Urothelium cell line (cell line): ENCODE data around the gene MED23.
"Not testable (repeated sequence)": the region's sequence is repeated elsewhere in the genome, so short reads cannot be mapped to it uniquely, and the experiment has no call there.

ENCODE experiments used
- DNase-seq: peaks from one replicate; pipeline ENCODE4 v3.0.0; 2011; ENCODE audit warnings: low spot score, mixed read lengths
- FAIRE-seq: peaks from 2 replicates; lab custom pipeline; 2011; peaks lifted over from hg19 to GRCh38; lab: Jason Lieb, UNC

Gene MED23

GRCh38 chr6:131586543-131586942 is 41.5 kb downstream of the MED23 start:
- DNase-seq (no peak), FAIRE-seq (no peak)

- FAIRE-seq, result no peak
- DNase-seq, result no peak
Measured at GRCh38 chr6:131581523-131581922, 46.5 kb downstream of the MED23 start.

DNA sequence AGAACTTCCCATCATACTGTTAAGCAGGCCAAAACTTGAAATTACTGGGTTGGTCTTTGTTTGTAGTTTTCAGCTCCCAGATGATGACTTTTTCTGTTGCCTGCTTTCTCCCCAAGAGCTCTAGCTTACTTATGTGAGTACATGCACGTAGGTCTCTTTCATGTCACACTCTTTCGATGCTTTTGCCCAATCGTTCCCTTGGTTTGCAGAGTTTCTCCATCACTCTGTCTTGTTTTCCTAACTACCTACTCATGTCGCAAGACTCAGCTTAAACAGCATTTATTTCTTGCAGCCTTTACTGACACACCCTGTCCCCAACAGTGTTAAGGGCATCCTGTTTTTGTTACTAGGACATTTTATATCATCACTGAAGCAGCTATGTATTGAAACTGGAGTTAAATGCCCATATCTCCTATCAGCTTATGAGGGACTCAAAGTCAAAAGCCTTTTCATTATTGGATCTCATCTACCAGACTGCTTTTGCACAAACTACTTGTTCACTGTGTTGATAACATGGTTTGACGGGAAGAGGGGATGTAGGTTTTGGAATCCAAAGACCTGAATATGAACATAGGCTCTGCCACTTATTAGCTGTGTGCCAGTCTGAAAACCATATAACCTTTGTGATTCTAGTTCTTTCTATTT is 52.1 kb downstream of the MED23 start:
- FAIRE-seq (no peak), DNase-seq (no peak)

- DNase-seq (no peak), FAIRE-seq (no peak)
Measured at GRCh38 chr6:131574686-131575085, 53.4 kb downstream of the MED23 start.

- FAIRE-seq (no peak), DNase-seq (no peak)
Measured at GRCh38 chr6:131574133-131574532, 53.9 kb downstream of the MED23 start.

- DNase-seq (no peak), FAIRE-seq (no peak)
Measured at GRCh38 chr6:131572686-131573415, 55.2 kb downstream of the MED23 start, which contains the start of gene ARG1. Gene ARG1 (plus strand): TSS chr6:131573226. CDS start chr6:131573283, 57 bp downstream.

GRCh38 chr6:131568726-131569125 is 59.3 kb downstream of the MED23 start:
- DNase-seq, result no peak
- no peak for FAIRE-seq

GRCh38 chr6:131565056-131565455 is 63.0 kb downstream of the MED23 start:
- no peak for DNase-seq
- no peak for FAIRE-seq

DNA sequence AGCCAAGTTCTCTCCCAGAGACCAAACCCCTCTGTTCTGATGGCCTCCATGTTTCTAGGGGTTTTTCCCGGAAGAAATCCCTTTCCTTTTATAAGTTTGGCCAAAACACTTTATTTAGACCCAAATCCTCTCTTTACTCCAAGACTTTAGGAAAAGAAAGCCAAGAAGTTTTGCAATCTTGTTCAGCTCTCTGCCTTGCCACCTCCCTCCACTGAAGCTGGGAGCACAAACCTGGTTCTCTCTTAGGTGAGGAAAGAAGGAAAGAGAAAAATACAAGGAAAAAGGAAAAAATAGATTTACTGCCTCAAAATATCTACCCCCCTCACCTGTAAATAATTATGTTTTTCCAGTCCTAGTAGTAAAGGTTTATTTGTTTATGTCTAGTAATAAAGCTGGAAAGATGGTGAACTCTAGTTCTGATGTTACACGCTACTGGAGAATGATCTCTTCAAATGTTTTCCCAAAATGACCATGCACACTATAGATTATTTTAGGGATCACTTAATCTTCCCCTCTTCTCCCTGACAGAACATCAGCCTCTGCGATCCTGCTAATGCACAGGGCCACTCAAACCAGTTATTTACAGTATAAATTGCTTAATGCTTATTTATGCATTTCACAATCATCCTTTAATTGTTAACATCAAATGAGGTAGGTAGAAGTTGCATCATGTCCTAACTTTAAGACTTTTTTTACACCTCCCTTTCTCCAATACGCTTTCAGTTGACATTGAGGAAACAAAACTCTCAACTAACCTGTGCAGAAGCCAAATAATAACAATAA is 65.9 kb downstream of the MED23 start:
- DNase-seq (no peak), FAIRE-seq (no peak)

GRCh38 chr6:131558922-131559321 is 69.1 kb downstream of the MED23 start:
- DNase-seq (no peak), FAIRE-seq (no peak)

DNA sequence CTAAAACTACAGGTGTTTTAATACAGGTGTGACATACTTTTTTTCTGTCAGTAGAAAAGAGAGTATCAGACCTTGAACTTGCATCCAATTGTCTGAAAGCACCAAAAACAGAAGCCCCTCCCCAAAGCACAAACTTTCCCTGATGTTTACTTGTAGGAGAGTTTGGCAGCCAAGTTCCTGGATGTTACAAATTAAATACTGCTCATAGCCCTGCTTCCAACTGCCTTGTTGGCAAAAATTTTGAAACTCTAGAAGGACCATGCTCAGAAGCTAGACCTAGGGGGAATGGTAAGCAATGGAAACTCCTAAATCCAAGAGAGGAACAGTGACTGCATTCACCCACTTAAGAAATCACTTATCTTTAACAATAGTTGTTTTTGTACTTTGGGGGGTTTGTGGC is 72.0 kb downstream of the MED23 start:
- no peak for DNase-seq
- FAIRE-seq, result no peak

DNA sequence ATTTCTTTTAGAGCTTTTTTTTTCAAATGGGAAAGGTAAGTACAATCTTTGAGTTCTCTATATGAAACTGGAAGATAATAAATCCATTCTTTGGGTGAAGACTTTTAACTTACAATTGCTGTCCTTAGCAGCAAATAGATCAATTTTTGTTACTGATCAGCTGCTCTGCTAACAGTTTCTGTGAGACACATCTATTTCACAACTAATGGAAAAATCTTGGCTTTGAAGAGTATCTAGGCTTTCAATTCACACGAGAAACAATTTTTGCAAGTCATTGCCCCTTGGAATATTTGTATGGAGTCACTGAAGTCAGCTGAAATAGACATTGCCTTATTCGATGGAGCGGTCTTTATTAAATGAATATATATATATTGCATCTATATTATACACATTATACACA is 75.5 kb downstream of the MED23 start:
- no peak for FAIRE-seq
- no peak for DNase-seq

DNA sequence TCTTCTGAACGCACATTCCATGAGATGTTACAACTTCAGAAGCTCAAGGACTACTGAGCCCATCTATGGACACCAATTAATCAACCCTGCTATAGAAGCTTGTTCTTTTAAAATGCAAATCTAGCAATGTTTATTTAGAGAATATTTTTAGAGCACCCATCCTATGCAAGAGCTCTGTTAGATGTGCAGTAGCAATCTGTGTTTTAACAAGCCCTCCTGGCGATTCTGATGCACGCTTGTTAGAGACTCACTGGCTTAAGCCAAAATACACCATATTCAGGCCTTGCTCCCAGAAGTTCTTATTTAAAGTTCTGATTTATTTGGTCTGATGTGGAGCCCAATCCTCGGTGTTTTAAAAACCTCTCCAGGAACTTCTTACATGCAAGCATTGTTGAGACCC is 76.1 kb downstream of the MED23 start:
- no peak for DNase-seq
- FAIRE-seq, result no peak

DNA sequence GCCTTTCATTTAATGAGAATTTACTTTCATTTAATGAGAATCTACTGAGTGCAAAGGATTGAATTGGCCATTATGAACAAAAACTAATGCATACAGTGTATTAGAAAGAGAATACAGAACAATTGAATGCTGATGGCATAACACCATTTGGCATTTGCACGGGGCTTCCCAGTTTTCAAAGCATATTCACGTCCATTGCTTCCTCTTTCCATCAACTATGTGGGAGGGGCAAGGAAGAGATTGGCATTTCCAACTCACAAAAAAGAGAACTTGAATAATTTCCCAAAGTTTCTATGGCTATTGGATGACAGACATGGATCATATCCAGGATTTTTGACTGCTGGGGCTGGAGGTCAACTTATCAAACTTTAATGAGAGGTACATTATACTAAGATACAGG is 78.2 kb downstream of the MED23 start:
- DNase-seq (no peak), FAIRE-seq (no peak)

- DNase-seq (no peak), FAIRE-seq (no peak)
Measured at GRCh38 chr6:131548441-131548840, 79.6 kb downstream of the MED23 start.

GRCh38 chr6:131547488-131547887 is 80.6 kb downstream of the MED23 start:
- DNase-seq (no peak), FAIRE-seq (no peak)

DNA sequence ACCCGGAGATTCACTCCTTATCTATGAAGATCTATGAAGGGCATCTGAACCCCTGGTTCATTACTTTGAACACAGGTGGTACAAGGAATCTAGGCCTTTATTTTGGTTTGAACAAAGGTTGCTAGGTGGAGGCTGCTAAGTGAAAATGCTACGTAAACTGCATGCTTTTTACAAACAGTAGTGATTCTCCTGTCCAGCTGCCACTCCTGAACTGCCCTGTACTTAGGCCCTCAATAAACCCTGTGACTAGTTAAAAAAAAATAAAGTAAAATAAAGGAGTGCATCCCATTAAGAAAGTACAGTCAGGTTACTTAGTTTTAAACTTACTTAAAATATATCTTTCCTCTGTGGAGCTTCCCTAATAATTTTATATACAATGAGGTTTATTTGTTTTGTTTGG is 82.7 kb downstream of the MED23 start:
- no peak for FAIRE-seq
- DNase-seq, result no peak

GRCh38 chr6:131538615-131539014 is 89.4 kb downstream of the MED23 start:
- not testable (repeated sequence) for FAIRE-seq

GRCh38 chr6:131532580-131533039 is 95.4 kb downstream of the MED23 start:
- FAIRE-seq (no peak), DNase-seq (no peak)

More at GRCh38 chr6:131538615-131539014, 89.4 kb downstream of the MED23 start:
- DNase-seq, result not testable (repeated sequence)

DNA sequence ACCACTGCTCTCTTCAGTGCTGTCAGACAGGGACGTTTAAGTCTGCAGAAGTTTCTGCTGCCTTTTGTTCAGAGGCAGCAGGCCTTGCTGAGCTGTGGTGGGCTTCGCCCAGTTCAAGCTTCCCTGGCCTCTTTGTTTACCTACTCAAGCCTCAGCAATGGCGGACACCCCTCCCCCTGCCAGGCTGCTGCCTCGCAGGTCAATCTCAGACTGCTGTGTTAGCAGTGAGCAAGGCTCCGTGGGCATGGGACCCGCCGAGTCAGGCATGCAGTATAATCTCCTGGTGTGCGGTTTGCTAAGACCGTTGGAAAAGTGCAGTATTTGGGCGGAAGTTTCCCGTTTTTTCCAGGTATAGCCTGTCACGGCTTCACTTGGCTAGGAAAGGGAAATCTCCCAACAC is 96.4 kb downstream of the MED23 start:
- FAIRE-seq, DNase-seq: not testable (repeated sequence)

DNA sequence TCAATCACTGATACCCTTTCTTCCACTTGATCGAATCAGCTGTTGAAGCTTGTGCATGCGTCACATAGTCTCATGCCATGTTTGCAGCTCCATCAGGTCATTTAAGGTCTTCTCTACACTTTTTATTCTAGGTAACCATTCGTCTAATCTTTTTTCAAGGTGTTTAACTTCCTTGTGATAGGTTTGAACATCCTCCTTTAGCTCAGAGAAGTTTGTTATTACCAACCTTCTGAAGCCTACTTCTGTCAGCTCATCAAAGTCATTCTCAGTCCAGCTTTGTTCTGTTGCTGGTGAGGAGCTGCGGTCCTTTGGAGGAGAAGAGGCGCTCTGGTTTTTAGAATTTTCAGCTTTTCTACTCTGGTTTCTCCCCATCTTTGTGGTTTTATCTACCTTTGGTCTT is 97.1 kb downstream of the MED23 start:
- not testable (repeated sequence) for FAIRE-seq, DNase-seq
